ENCODE results near the gene SCN8A. TPM values are rescaled to one million over a fixed set of nuclear protein-coding genes. Genes with fewer than 3 reads are reported as not detected.

The SCN8A gene
- total RNA-seq, 1 experiment from 2014 or later, result 5.4 TPM

- CTCF ChIA-PET, result no interaction called here
- POLR2A ChIA-PET (ENCODE audit: low non-redundant PET), result no interaction called here
- intact Hi-C loops (cut with micrococcal nuclease; ENCODE audit: unreplicated experiment), result no loop called here
Observed at GRCh38 chr12:51774933-51775332, 183.9 kb downstream of the SCN8A start.

GRCh38 chr12:51777457-51777856 is 186.4 kb downstream of the SCN8A start:
- no peaks in the 10 kb centered on the region for H3K4me1 ChIP-seq (ENCODE audit: insufficient read depth, low read length, poor library complexity, severe bottlenecking)
- no peak for TF ChIP-seq EZH2 (IDR thresholded peaks at IDR 0.05; ENCODE audit: borderline replicate concordance, low read depth, low read length, poor library complexity, severe bottlenecking)
- no peak for TF ChIP-seq CTCF (conservative IDR thresholded peaks at IDR 0.05; ENCODE audit: low read depth, low read length)
- H3K27me3 ChIP-seq (replicated peaks; ENCODE audit: insufficient read depth, low read depth, low read length, poor library complexity), result no peaks in the 10 kb centered on the region
- H3K36me3 ChIP-seq (ENCODE audit: insufficient read depth, low read length, poor library complexity, severe bottlenecking), result no peaks in the 10 kb centered on the region
- no peaks in the 10 kb centered on the region for H3K9me3 ChIP-seq (ENCODE audit: low read depth, low read length, poor library complexity, severe bottlenecking)
- no TSS peak for BruUV-seq (replicated peaks)
- H3K27ac ChIP-seq (ENCODE audit: low read depth, low read length, poor library complexity, severe bottlenecking), result no peak overlapping the region
- H3K4me3 ChIP-seq (ENCODE audit: low read depth, low read length, poor library complexity, severe bottlenecking), result no peak overlapping the region
- ChIA-PET CTCF (no interaction called here), POLR2A (ENCODE audit: low non-redundant PET) (interaction anchor here (0.6 to 0.7 kb wide), 2 partner anchors 11 to 86 kb away, joined by 4 read pairs; no protein-coding TSS in a partner anchor)
- intact Hi-C loops (cut with micrococcal nuclease; ENCODE audit: unreplicated experiment), result no loop called here
- no peak for DNase-seq (ENCODE audit: low spot score)

More at GRCh38 chr12:51774933-51775332, 183.9 kb downstream of the SCN8A start:
- TF ChIP-seq CTCF (conservative IDR thresholded peaks at IDR 0.05; ENCODE audit: low read depth, low read length), result no peak
- TF ChIP-seq EZH2 (IDR thresholded peaks at IDR 0.05; ENCODE audit: borderline replicate concordance, low read depth, low read length, poor library complexity, severe bottlenecking), result no peak
- Histone ChIP-seq H3K27ac (ENCODE audit: low read depth, low read length, poor library complexity, severe bottlenecking) (no peak overlapping the region), H3K27me3 (replicated peaks; ENCODE audit: insufficient read depth, low read depth, low read length, poor library complexity) (no peaks in the 10 kb centered on the region), H3K9me3 (ENCODE audit: low read depth, low read length, poor library complexity, severe bottlenecking) (no peaks in the 10 kb centered on the region), H3K36me3 (ENCODE audit: insufficient read depth, low read length, poor library complexity, severe bottlenecking) (no peaks in the 10 kb centered on the region), H3K4me3 (ENCODE audit: low read depth, low read length, poor library complexity, severe bottlenecking) (no peak overlapping the region), H3K4me1 (ENCODE audit: insufficient read depth, low read length, poor library complexity, severe bottlenecking) (no peaks in the 10 kb centered on the region)
- BruUV-seq (replicated peaks), result no TSS peak
- no peak for DNase-seq (ENCODE audit: low spot score)

- TF ChIP-seq EZH2 (IDR thresholded peaks at IDR 0.05; ENCODE audit: borderline replicate concordance, low read depth, low read length, poor library complexity, severe bottlenecking) (no peak), CTCF (conservative IDR thresholded peaks at IDR 0.05; ENCODE audit: low read depth, low read length) (no peak)
- POLR2A ChIA-PET (ENCODE audit: low non-redundant PET), result no interaction called here
- no peaks in the 10 kb centered on the region for H3K36me3 ChIP-seq (ENCODE audit: insufficient read depth, low read length, poor library complexity, severe bottlenecking)
- H3K4me1 ChIP-seq (ENCODE audit: insufficient read depth, low read length, poor library complexity, severe bottlenecking), result no peaks in the 10 kb centered on the region
- BruUV-seq (replicated peaks), result no TSS peak
- no peak overlapping the region for H3K4me3 ChIP-seq (ENCODE audit: low read depth, low read length, poor library complexity, severe bottlenecking)
- no peaks in the 10 kb centered on the region for H3K27me3 ChIP-seq (replicated peaks; ENCODE audit: insufficient read depth, low read depth, low read length, poor library complexity)
- H3K9me3 ChIP-seq (ENCODE audit: low read depth, low read length, poor library complexity, severe bottlenecking), result no peaks in the 10 kb centered on the region
- CTCF ChIA-PET, result no interaction called here
- intact Hi-C loops (cut with micrococcal nuclease; ENCODE audit: unreplicated experiment), result no loop called here
- DNase-seq (ENCODE audit: low spot score), result no peak
- H3K27ac ChIP-seq (ENCODE audit: low read depth, low read length, poor library complexity, severe bottlenecking), result no peak overlapping the region
Observed at GRCh38 chr12:51777973-51778372, 186.9 kb downstream of the SCN8A start.

Measured in A673 (cell line).